ENCODE results near the gene RHPN2. TPM values are rescaled to one million over a fixed set of nuclear protein-coding genes. Genes with fewer than 3 reads are reported as not detected.

The RHPN2 gene
- total RNA-seq, 2 donors from 2014 or later = 40.0 to 78.3 TPM

- H3K27me3 ChIP-seq = no peaks in the 10 kb centered on the region
- DNase-seq = no peak
- intact Hi-C loops (cut with DNase I) = no loop called here
- H3K4me1 ChIP-seq = peaks cover 3% of the 10 kb centered on the region
- H3K9ac ChIP-seq (ENCODE audit: low read depth in 2 of 2, low read length in 2 of 2) = no peak overlapping the region
- H3K36me3 ChIP-seq = peaks cover 4% of the 10 kb centered on the region
- no peaks in the 10 kb centered on the region for H3K9me3 ChIP-seq
- no peak for TF ChIP-seq CTCF (IDR thresholded peaks at IDR 0.05)
- no peak overlapping the region for H3K27ac ChIP-seq
- no peak overlapping the region for H3K4me3 ChIP-seq
Observed at GRCh38 chr19:33093420-33094210, 28.9 kb upstream of the RHPN2 start.

DNA sequence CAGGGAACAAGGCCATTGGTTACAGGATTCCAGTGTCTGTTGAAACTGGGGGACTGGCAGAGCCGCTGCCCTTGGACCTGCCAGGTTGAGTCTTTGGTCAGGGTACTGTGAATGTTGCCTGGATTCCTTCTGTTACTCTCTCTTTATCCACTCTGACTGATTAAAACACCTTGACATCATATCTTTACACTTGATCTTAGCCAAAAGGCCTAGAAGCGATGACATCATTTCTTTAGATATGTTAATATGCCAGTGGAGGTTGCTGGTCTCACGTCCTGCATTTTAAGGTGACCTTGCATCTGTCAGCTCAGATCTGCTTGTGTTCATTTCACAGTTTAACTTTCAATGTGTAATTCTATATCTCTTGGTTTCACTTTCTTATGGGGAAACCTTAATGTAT lies 25.5 kb upstream of the RHPN2 start:
- no peaks in the 10 kb centered on the region for H3K27me3 ChIP-seq
- no peaks in the 10 kb centered on the region for H3K9me3 ChIP-seq
- no peak overlapping the region for H3K27ac ChIP-seq
- no peaks in the 10 kb centered on the region for H3K36me3 ChIP-seq
- TF ChIP-seq CTCF (IDR thresholded peaks at IDR 0.05) = no peak
- H3K4me1 ChIP-seq = peaks cover 3% of the 10 kb centered on the region
- H3K4me3 ChIP-seq = no peak overlapping the region
- H3K9ac ChIP-seq (ENCODE audit: low read depth in 2 of 2, low read length in 2 of 2) = no peak overlapping the region
- no peak for DNase-seq
- intact Hi-C loops (cut with DNase I) = no loop called here

GRCh38 chr19:33089010-33089409 lies 24.3 kb upstream of the RHPN2 start:
- no peak for TF ChIP-seq CTCF (IDR thresholded peaks at IDR 0.05)
- no peak for DNase-seq
- no peaks in the 10 kb centered on the region for H3K36me3 ChIP-seq
- H3K9me3 ChIP-seq = no peaks in the 10 kb centered on the region
- no peak overlapping the region for H3K4me3 ChIP-seq
- H3K4me1 ChIP-seq = peaks cover 3% of the 10 kb centered on the region
- H3K9ac ChIP-seq (ENCODE audit: low read depth in 2 of 2, low read length in 2 of 2) = no peak overlapping the region
- intact Hi-C loops (cut with DNase I) = no loop called here
- H3K27ac ChIP-seq = no peak overlapping the region
- H3K27me3 ChIP-seq = no peaks in the 10 kb centered on the region

DNA sequence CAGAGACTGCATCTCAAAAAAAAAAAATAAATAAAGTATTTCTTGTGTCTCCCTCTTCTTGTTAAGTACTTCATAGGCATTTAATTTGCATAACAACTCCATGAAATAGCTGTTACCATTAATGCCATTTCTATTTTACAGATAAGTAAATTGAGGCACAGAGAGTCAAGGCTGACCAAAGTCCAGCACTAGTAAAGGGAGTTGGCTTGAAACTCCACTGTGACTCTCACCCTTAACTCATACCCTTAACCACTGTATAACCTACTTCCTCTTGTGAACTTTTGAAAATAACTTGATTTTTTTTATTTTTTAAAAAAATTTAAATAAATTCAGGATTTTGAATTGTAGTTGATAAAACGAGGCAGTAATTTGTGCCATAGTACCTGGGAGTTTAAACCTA lies 22.3 kb upstream of the RHPN2 start:
- no peak for DNase-seq
- intact Hi-C loops (cut with DNase I) = no loop called here
- H3K9ac ChIP-seq (ENCODE audit: low read depth in 2 of 2, low read length in 2 of 2) = no peak overlapping the region

GRCh38 chr19:33085570-33086128 lies 21.0 kb upstream of the RHPN2 start:
- no peak overlapping the region for H3K27ac ChIP-seq
- intact Hi-C loops (cut with DNase I) = no loop called here
- H3K27me3 ChIP-seq = no peaks in the 10 kb centered on the region
- peaks cover 6% of the 10 kb centered on the region for H3K4me1 ChIP-seq
- no peaks in the 10 kb centered on the region for H3K36me3 ChIP-seq
- no peak for DNase-seq
- H3K9me3 ChIP-seq = no peaks in the 10 kb centered on the region
- no peak overlapping the region for H3K9ac ChIP-seq (ENCODE audit: low read depth in 2 of 2, low read length in 2 of 2)
- H3K4me3 ChIP-seq = no peak overlapping the region
- no peak for TF ChIP-seq CTCF (IDR thresholded peaks at IDR 0.05)

More for the DNA sequence above, 22.3 kb upstream of the RHPN2 start:
- no peaks in the 10 kb centered on the region for H3K36me3 ChIP-seq
- no peak for TF ChIP-seq CTCF (IDR thresholded peaks at IDR 0.05)
- H3K9me3 ChIP-seq = no peaks in the 10 kb centered on the region
- no peaks in the 10 kb centered on the region for H3K27me3 ChIP-seq
- peaks cover 4% of the 10 kb centered on the region for H3K4me1 ChIP-seq
- no peak overlapping the region for H3K4me3 ChIP-seq
- no peak overlapping the region for H3K27ac ChIP-seq
